Loucy (cell line): ENCODE results near the gene MAD1L1.

Experiments used
- H2AFZ ChIP-seq: fragments of 200-600 bp; sonication (generic); 2 replicates; pipeline ENCODE4 v1.6.0; 2016; ENCODE audit warnings: antibody characterized with exemption, mild to moderate bottlenecking, low read length, moderate library complexity
- H3F3A ChIP-seq: fragments of 200-600 bp; 2 replicates; pipeline ENCODE4 v1.6.0; 2016; ENCODE audit warnings: antibody characterized with exemption, low read depth, mild to moderate bottlenecking
- H3K27me3 ChIP-seq: fragments of 200-600 bp; sonication (generic); 2 replicates; pipeline ENCODE4 v1.6.1; 2014; ENCODE audit warnings: low read length, mild to moderate bottlenecking; ENCODE audit not compliant: insufficient read depth, poor library complexity, severe bottlenecking
- H3K36me3 ChIP-seq: fragments of 200-600 bp; sonication (generic); 2 replicates; pipeline ENCODE4 v1.6.1; 2016; ENCODE audit warnings: low read length; ENCODE audit not compliant: insufficient read depth
- H3K4me1 ChIP-seq: fragments of 200-600 bp; sonication (generic); 2 replicates; pipeline ENCODE4 v1.5.1; 2014; ENCODE audit warnings: low read length, mild to moderate bottlenecking; ENCODE audit not compliant: insufficient read depth, poor library complexity, severe bottlenecking
- H3K4me2 ChIP-seq: fragments of 200-600 bp; sonication (generic); 2 replicates; pipeline ENCODE4 v1.6.0; 2014; ENCODE audit warnings: antibody characterized with exemption, low read length, low read depth, mild to moderate bottlenecking; ENCODE audit not compliant: poor library complexity, severe bottlenecking
- H3K4me3 ChIP-seq: fragments of 200-600 bp; sonication (generic); 2 replicates; pipeline ENCODE4 v1.5.1; 2014; ENCODE audit warnings: low read length, mild to moderate bottlenecking, mixed read lengths; ENCODE audit not compliant: poor library complexity, severe bottlenecking
- H3K79me2 ChIP-seq: fragments of 200-600 bp; sonication (generic); 2 replicates; pipeline ENCODE4 v1.6.1; 2014; ENCODE audit warnings: low read length; ENCODE audit not compliant: insufficient read depth
- H3K9ac ChIP-seq: fragments of 200-600 bp; sonication (generic); 2 replicates; pipeline ENCODE4 v1.6.0; 2014; ENCODE audit warnings: mild to moderate bottlenecking, low read depth, low read length, moderate library complexity; ENCODE audit not compliant: poor library complexity, severe bottlenecking
- H3K9me2 ChIP-seq: fragments of 200-600 bp; sonication (generic); replicated peaks from 2 replicates; pipeline ENCODE4 v1.6.1; 2016; ENCODE audit warnings: low read depth, low read length, mixed read lengths
- H3K9me3 ChIP-seq: fragments of 200-600 bp; sonication (generic); 2 replicates; pipeline ENCODE4 v1.6.1; 2014; ENCODE audit warnings: mild to moderate bottlenecking, antibody characterized with exemption, low read length, low read depth; ENCODE audit not compliant: insufficient read depth
- H4K20me1 ChIP-seq: fragments of 200-600 bp; sonication (generic); 2 replicates; pipeline ENCODE4 v1.6.0; 2014; ENCODE audit warnings: antibody characterized with exemption, low read length, mild to moderate bottlenecking; ENCODE audit not compliant: insufficient read depth, poor library complexity, severe bottlenecking
- EZH2phosphoT487 ChIP-seq: fragments of 200-600 bp; IDR thresholded peaks from 2 replicates; pipeline ENCODE4 v1.6.1; 2018; ENCODE audit warnings: antibody characterized with exemption, mild to moderate bottlenecking, moderate library complexity, borderline replicate concordance
- TF ChIP-seq, protein P1 (sequence below): fragments of 200-600 bp; sonication (generic); conservative IDR thresholded peaks from 2 replicates; pipeline ENCODE4 v1.5.1; 2014; ENCODE audit warnings: mild to moderate bottlenecking, antibody characterized with exemption, low read length

Gene MAD1L1

GRCh38 chr7:1854866-1855724, 377.6 kb downstream of the MAD1L1 start:
- H3K9ac ChIP-seq = no peak overlapping the region
- H3K36me3 ChIP-seq = peaks cover 6% of the 10 kb centered on the region; the same call in 1 of the 2 replicates
- peaks cover 7% of the 10 kb centered on the region for H3K4me1 ChIP-seq
- H3K4me3 ChIP-seq = no peak overlapping the region
- peaks cover 5% of the 10 kb centered on the region; the same call in 1 of the 2 replicates for H3K79me2 ChIP-seq
- H4K20me1 ChIP-seq = peaks cover 8% of the 10 kb centered on the region
- no peaks in the 10 kb centered on the region for H3K9me3 ChIP-seq
- TF ChIP-seq, protein P1, sequence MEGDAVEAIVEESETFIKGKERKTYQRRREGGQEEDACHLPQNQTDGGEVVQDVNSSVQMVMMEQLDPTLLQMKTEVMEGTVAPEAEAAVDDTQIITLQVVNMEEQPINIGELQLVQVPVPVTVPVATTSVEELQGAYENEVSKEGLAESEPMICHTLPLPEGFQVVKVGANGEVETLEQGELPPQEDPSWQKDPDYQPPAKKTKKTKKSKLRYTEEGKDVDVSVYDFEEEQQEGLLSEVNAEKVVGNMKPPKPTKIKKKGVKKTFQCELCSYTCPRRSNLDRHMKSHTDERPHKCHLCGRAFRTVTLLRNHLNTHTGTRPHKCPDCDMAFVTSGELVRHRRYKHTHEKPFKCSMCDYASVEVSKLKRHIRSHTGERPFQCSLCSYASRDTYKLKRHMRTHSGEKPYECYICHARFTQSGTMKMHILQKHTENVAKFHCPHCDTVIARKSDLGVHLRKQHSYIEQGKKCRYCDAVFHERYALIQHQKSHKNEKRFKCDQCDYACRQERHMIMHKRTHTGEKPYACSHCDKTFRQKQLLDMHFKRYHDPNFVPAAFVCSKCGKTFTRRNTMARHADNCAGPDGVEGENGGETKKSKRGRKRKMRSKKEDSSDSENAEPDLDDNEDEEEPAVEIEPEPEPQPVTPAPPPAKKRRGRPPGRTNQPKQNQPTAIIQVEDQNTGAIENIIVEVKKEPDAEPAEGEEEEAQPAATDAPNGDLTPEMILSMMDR = no peak
- no peak for TF ChIP-seq EZH2phosphoT487
- H3K27me3 ChIP-seq = no peaks in the 10 kb centered on the region
- H3F3A ChIP-seq = no peaks in the 10 kb centered on the region
- H3K9me2 ChIP-seq = no peaks in the 10 kb centered on the region
- H2AFZ ChIP-seq = no peak overlapping the region
- no peak overlapping the region for H3K4me2 ChIP-seq

- Histone ChIP-seq H3K4me2 (no peak overlapping the region), H3F3A (no peaks in the 10 kb centered on the region), H3K4me3 (no peak overlapping the region), H3K9me2 (no peaks in the 10 kb centered on the region), H3K4me1 (peaks cover 7% of the 10 kb centered on the region), H3K9ac (no peak overlapping the region), H3K27me3 (no peaks in the 10 kb centered on the region), H3K36me3 (peaks cover 6% of the 10 kb centered on the region; the same call in 1 of the 2 replicates), H3K79me2 (peaks cover 3% of the 10 kb centered on the region; the same call in 1 of the 2 replicates), H2AFZ (no peak overlapping the region), H4K20me1 (peaks cover 6% of the 10 kb centered on the region), H3K9me3 (no peaks in the 10 kb centered on the region)
- TF ChIP-seq, protein P1 = no peak
- no peak for TF ChIP-seq EZH2phosphoT487
Measured at GRCh38 chr7:1853986-1854865, 378.5 kb downstream of the MAD1L1 start.

GRCh38 chr7:1853431-1853985, 379.2 kb downstream of the MAD1L1 start:
- TF ChIP-seq EZH2phosphoT487 = no peak
- TF ChIP-seq, protein P1 = no peak
- H3F3A ChIP-seq = no peaks in the 10 kb centered on the region
- H3K79me2 ChIP-seq = no peaks in the 10 kb centered on the region
- peaks cover 5% of the 10 kb centered on the region for H4K20me1 ChIP-seq
- H3K36me3 ChIP-seq = peaks cover 6% of the 10 kb centered on the region; the same call in 1 of the 2 replicates
- H3K4me1 ChIP-seq = peaks cover 7% of the 10 kb centered on the region
- no peaks in the 10 kb centered on the region for H3K27me3 ChIP-seq
- H3K9me2 ChIP-seq = no peaks in the 10 kb centered on the region
- no peaks in the 10 kb centered on the region for H3K9me3 ChIP-seq
- no peak overlapping the region for H2AFZ ChIP-seq
- no peak overlapping the region for H3K4me3 ChIP-seq
- no peak overlapping the region for H3K4me2 ChIP-seq
- H3K9ac ChIP-seq = no peak overlapping the region
